HG03280 (cell line): ENCODE results near the gene TRAPPC12.
"Not testable (repeated sequence)": the region's sequence is repeated elsewhere in the genome, so short reads cannot be mapped to it uniquely, and the experiment has no call there.

Experiments
- ATAC-seq: cut with Tn5 transposase; IDR thresholded peaks from one replicate; pipeline ENCODE4 v1.9.1; 2021; ENCODE audit warnings: mild to moderate bottlenecking, moderate library complexity; ENCODE audit not compliant: unreplicated experiment

Gene TRAPPC12

GRCh38 chr2:3451926-3452671 is 72.6 kb downstream of the TRAPPC12 start:
- ATAC-seq, result no peak

- ATAC-seq, result no peak
Observed at GRCh38 chr2:3453190-3453999, 73.9 kb downstream of the TRAPPC12 start.

- not testable (repeated sequence) for ATAC-seq
Observed at GRCh38 chr2:3454005-3454404, 74.5 kb downstream of the TRAPPC12 start.

- ATAC-seq, result no peak
Observed at GRCh38 chr2:3454802-3455201, 75.3 kb downstream of the TRAPPC12 start.

GRCh38 chr2:3456125-3456524 is 76.6 kb downstream of the TRAPPC12 start:
- no peak for ATAC-seq

- ATAC-seq, result no peak
Observed at GRCh38 chr2:3457524-3458395, 78.3 kb downstream of the TRAPPC12 start.

GRCh38 chr2:3458396-3459184 is 79.1 kb downstream of the TRAPPC12 start:
- no peak for ATAC-seq

GRCh38 chr2:3459185-3460015 is 79.9 kb downstream of the TRAPPC12 start:
- ATAC-seq, result no peak

GRCh38 chr2:3460156-3460555 is 80.7 kb downstream of the TRAPPC12 start:
- no peak for ATAC-seq

GRCh38 chr2:3460831-3461800 is 81.6 kb downstream of the TRAPPC12 start:
- no peak for ATAC-seq

GRCh38 chr2:3461801-3462492 is 82.5 kb downstream of the TRAPPC12 start:
- ATAC-seq, result peak; percentile 67

GRCh38 chr2:3462493-3463104 is 83.1 kb downstream of the TRAPPC12 start:
- ATAC-seq, result peak; percentile 4

- no peak for ATAC-seq
Observed at GRCh38 chr2:3463186-3463835, 83.8 kb downstream of the TRAPPC12 start.

GRCh38 chr2:3463944-3464343 is 84.5 kb downstream of the TRAPPC12 start:
- ATAC-seq, result no peak

- ATAC-seq, result no peak
Observed at GRCh38 chr2:3464401-3465005, 85.0 kb downstream of the TRAPPC12 start.

- ATAC-seq, result no peak
Observed at GRCh38 chr2:3465328-3465727, 85.8 kb downstream of the TRAPPC12 start.
